GM19463 (cell line): ENCODE data around the gene ZBTB16.
A peak's percentile ranks its signal among the peaks of the same experiment; 100 is the strongest.

ENCODE experiments used
- ATAC-seq: cut with Tn5 transposase; IDR thresholded peaks from one replicate; pipeline ENCODE4 v1.9.1; 2021; ENCODE audit warnings: mild to moderate bottlenecking, moderate library complexity; ENCODE audit not compliant: unreplicated experiment

The ZBTB16 gene

GRCh38 chr11:114147375-114148012, 88.0 kb downstream of the ZBTB16 start:
- no peak for ATAC-seq

DNA sequence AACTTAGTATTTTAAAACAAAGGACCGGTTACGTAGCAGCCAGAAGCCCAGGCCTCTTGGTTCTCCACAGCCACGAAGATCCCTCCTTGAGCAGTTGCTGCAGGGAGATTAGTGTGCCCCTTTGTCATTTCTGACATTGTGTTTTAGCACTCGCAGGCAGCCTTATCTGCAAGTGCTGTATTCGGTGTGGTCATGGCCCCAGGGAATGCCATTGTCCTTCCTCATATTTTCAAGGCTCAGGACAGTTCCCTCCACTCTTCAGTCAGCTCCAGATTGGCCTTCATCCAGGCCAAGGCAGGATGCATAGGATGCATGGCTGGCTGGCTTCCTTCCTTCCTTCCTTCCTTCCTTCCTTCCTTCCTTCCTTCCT, 88.5 kb downstream of the ZBTB16 start:
- ATAC-seq = no peak

DNA sequence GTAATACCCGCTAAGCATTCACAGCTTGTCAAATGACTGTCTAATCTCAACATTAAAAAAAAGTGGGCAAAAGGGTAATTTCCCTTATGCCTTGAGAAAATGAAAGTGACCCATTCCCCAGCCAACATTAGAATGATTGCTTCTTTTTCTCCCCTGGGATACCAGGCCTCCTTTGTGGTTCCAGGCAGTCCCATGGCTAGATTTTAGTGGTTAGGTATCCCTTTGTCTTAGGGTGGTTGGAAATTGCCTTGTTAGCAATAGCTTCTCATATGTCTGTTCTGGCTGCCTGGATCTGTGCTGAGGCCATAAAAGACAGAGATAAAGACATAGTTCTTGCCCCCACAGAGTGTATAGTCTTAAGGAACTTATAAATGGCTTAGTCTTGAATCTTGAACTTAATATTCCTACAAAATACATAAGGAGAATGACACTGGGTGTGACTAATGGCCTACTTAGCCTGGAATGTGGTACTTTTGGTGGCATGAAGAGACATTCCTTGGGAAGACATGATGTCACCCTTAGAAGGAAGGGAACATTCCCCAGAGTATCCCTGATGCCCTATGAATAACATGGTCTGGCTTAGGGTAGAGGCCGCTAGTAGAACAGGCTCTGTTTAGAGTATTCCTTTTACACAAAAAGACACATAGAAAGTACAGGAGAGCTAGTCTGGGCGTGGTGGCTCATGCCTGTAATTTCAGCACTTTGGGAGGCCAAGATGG, 90.3 kb downstream of the ZBTB16 start:
- no peak for ATAC-seq

DNA sequence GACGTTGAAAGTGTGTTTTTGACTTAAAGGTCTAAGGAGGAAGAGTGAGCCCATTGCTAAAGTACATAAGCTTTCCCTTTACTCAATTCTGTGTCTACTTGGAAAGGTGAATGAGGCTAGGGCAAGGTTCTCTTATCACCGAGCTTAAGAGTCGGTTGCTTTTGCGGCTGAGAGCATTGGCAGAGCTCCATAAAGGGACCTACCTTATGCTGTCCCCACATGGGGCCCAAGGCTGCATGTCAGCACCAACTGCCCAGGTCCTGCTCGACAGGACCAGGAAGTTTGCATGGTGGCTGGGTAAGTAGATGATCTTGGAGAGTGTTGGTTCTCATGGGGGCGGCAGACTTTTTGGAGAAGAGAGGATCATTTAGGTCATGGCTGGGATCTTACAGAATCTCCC, 91.2 kb downstream of the ZBTB16 start:
- ATAC-seq = no peak

- no peak for ATAC-seq
Observed at GRCh38 chr11:114151631-114152030, 92.1 kb downstream of the ZBTB16 start.

DNA sequence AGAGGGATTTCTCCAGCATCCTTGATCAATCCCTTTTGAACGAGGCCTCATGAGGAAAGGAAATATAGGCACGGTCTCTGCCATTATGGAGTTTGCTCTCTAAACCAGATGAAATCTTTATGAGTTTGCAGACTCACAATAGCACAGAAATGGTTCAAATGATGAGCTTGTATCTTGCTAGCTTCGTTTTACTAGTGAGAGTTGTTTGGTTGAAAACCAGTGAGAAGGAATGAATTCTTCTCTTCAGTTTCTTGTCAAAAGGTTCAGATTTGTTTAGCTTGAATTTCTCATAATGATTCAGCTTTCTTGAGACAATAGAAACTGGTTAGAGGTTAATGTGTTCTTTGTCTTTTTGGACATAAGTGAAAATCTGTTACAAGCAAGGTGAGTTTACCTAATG, 92.7 kb downstream of the ZBTB16 start:
- no peak for ATAC-seq

- ATAC-seq = no peak
Observed at GRCh38 chr11:114152785-114153184, 93.3 kb downstream of the ZBTB16 start.

DNA sequence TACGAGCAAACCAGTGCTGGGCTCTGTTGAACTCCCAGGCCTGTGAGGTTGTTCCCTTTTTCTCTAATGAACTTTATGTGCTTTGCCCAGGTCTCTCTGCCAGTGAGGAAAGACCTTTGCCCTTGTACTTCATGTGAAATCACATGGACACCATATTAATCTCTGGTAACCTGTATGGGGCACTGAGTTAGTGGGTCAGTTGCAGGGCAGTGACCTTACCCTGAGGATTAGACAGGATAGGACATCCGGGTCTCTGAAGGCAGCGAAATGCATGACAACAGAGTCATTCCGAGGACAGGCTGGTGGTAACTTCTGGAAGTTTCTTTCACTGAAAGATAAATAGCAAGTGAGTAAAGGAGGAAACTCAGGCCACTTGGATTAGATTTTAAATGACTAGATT, 93.7 kb downstream of the ZBTB16 start:
- ATAC-seq = no peak

DNA sequence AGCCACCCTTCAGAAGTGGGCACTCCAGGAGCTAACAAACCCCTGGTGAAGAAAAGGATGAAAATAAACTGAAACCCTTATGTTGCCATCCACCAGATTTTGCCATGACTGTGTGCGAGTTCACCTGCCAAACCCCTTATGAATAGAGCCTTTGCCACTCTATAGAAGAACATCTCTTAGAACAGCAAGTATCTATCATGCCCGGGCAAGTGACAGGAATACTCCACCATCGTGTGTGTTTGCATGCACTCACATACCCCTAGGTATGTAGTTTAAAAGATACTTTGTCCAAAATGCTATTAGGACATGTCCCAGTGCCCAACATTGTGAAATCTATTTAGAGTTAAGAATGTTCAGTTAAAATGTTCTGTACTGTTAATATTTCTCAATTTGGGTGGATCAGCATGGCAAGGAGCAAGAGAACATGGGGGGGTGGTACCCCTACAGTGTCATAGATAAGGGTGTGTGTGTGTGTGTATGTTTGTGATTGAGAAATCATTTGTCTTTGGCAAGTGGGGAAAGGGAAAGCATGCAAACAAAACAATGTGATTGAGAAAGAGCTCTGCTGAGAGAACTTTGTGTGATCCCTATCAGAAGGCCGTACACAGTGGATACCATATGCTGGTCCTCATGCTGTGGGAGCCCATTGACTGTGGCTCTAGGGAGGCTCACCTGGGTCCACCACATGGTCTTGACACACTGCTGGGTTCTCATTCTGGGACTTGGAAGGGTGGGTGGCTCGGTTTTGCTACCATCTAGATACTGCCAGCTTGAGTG, 94.9 kb downstream of the ZBTB16 start:
- ATAC-seq = no peak

DNA sequence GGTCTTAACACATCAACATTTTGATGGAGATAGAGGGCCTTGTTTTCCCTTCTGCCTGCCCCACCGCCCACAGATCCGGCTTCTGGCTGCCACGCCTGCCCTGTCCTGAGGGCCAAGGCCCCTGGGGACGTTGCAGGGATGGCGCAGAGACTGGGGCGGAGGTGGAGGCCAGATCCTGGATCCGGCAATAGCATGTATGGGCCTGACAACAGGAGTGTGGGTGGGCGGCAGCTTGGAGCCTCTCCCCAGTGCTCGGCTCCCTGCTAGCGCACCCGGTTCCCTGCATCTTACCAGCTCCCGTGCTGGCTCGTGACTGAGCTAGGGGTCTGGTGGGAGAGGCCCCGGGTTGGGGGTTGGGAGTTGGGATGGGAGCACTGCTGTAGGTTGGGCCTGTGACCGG, 95.6 kb downstream of the ZBTB16 start:
- ATAC-seq = no peak

DNA sequence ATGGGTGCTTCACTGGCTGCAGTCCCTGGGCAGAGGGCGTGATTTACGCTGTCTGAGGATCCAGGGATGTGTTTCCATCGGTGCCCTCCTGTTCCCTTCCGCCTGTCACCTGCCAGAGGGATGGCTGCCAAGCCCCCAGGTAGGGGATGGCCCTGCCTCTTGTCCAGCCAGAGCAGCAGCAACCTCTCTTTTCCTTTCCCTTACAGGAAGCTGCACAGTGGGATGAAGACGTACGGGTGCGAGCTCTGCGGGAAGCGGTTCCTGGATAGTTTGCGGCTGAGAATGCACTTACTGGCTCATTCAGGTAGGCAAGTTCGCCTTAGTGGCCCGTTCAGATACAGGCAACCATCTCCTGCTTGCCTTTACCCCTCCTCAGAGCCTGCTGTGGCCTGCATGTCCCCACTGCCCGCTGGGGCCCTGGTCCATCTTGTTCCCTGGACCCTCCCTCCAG, 96.6 kb downstream of the ZBTB16 start:
- ATAC-seq = no peak

DNA sequence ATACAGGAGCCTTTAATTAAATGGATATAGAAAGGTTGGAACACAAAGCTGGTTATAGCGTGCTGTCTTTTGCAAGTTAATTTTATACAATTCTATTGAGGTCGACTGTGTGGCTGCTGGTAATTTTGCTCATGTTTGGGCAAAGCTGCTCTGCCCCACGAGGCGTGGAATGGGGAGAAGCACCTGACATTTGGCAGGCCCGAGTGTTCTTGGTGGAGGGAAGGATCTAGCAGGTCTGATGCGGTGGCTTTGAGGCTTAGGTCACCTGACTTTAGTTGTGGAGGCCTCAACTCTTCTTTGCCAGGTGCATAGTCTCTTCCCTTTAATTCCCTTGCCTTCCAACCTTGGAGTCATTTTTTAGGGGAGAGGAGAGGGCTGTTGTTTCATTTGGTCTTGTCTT, 97.3 kb downstream of the ZBTB16 start:
- ATAC-seq = no peak

DNA sequence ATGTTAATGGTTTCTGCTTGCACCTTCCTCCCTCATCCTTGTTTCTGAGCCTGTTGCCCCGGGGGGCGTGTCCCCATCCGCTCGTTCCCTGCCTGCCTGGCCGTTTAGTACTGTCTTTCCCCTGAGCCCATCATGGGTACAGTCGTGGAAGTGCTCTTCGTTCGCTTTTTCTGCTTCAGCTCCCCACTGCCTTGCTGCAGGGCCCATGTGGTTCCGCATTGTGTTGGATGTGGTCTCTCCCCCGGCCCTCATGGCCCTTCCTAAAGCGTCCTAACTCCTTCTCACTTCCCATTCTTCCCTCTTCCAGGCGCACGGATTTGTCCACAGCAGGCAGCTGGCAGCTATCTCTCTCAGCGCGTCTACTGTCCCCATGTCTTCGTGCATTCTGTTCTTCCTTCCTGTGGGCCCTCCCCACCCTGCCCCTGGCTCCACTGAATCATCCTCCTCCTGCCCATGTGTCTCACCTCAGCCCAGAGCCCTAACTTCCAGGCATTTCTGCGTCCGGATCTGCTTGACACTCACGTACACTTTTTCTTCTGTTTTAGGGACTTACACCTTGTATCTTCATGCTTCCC, 98.1 kb downstream of the ZBTB16 start:
- ATAC-seq = no peak

- no peak for ATAC-seq
Observed at GRCh38 chr11:114158421-114158820, 98.9 kb downstream of the ZBTB16 start.

- no peak for ATAC-seq
Observed at GRCh38 chr11:114158886-114159285, 99.4 kb downstream of the ZBTB16 start.

GRCh38 chr11:114159320-114159719, 99.8 kb downstream of the ZBTB16 start:
- ATAC-seq = no peak

GRCh38 chr11:114159802-114160632, 100.5 kb downstream of the ZBTB16 start:
- ATAC-seq = peak; percentile 54

DNA sequence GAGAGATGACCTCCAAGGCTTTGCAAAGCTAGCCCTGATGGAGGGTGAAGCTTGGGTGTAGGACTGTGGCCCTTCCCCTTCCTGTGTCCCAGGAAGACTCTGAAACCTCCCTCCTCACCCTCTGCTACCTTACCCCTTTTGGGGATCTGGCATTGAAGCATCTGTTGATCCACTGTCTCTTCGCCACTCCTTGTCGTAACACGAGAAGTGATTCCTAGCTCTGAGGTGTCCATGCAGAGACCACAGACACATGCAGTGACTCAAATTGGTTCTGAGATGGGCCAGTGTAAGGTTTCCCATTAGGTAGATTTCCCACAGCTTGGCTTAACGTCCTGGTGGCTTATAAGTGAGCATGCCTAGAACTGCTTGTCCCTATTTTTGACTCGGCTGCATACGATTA, 101.4 kb downstream of the ZBTB16 start:
- ATAC-seq = no peak

DNA sequence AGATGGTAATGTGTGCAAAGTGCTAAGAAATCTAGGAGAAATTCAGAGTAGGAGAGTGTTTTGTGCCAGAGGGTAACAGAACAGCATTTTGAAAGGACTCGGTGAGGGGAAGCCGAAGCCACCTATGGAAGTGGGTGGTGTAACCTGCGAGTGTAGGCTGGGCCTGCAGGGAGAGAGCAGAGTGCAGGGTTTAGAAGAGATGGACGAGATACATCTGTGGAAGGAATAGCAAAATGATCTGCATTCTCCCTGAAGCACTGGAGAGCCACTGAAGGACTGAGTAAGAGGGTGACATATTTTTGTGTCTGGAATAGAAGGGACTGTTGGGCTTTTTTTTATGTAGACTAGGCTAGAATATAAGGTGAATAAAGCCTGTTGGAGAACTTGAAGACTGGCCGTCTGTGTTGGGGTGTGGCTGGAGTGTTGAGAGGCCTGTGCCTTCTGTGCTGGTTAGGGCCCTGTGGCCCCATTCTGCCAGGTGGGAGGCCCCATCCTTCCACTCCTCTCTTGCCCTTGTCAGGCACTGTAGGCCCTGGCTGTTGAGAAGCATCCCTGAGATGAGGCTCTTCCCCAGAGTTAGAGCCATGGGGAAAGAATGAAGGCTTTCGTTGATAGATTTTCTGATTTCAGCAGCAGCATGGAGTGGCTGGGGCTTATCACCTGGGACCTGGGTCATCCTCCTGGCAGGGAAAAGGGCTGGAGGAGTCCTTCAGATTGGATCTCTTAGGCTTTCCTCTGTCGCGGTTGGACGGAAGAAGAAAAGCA, 102.2 kb downstream of the ZBTB16 start:
- no peak for ATAC-seq

GRCh38 chr11:114162719-114163123, 103.2 kb downstream of the ZBTB16 start:
- no peak for ATAC-seq
